K562 (cell line): ENCODE data around the gene GNB5. TPM values are rescaled to one million over a fixed set of nuclear protein-coding genes. Genes with fewer than 3 reads are reported as not detected.

Source experiments
- CHCHD3 ChIP-seq: fragments of 250-450 bp; sonication (Bioruptor Pico); IDR thresholded peaks from 2 replicates; pipeline ENCODE4 v2.1.2; 2022; ENCODE audit warnings: mild to moderate bottlenecking
- CLOCK ChIP-seq: fragments of 250-450 bp; sonication (Bioruptor Pico); IDR thresholded peaks from 2 replicates; pipeline ENCODE4 v1.4.0; 2020; ENCODE audit warnings: mild to moderate bottlenecking, moderate library complexity, borderline replicate concordance
- FOXA3 ChIP-seq, 2 experiments: fragments of 450-650 bp in 1 of 2; sonication (generic) in 1 of 2; formaldehyde crosslinking; IDR thresholded peaks in 1 of 2; conservative IDR thresholded peaks in 1 of 2; 2 replicates each; pipeline versions ENCODE4 v1.4.0 to v1.8.0; 2020 to 2022; ENCODE audit warnings: mild to moderate bottlenecking in 2 of 2, missing genetic modification reagents in 1 of 2
- KDM4B ChIP-seq, 2 experiments: fragments of 450-650 bp in 1 of 2; sonication (generic) in 1 of 2; IDR thresholded peaks; 2 replicates each; pipeline ENCODE4 v1.6.1; 2016 to 2017; ENCODE audit warnings: borderline replicate concordance in 2 of 2, antibody characterized with exemption in 1 of 2, low read depth in 1 of 2, mild to moderate bottlenecking in 1 of 2
- MCM2 ChIP-seq: fragments of 450-650 bp; IDR thresholded peaks from 2 replicates; pipeline ENCODE4 v1.6.1; 2017; ENCODE audit warnings: low read depth, mild to moderate bottlenecking
- MECOM ChIP-seq: fragments of 250-450 bp; sonication (Bioruptor Pico); IDR thresholded peaks from 2 replicates; pipeline ENCODE4 v1.8.0; 2022; ENCODE audit warnings: inconsistent platforms
- MYNN ChIP-seq, 2 experiments: sonication (generic); formaldehyde crosslinking in 1 of 2; IDR thresholded peaks; 2 replicates each; pipeline versions ENCODE4 v1.5.0 to v1.6.1; 2016 to 2020; ENCODE audit warnings: antibody characterized with exemption in 1 of 2, missing genetic modification reagents in 1 of 2
- OTX1 ChIP-seq: fragments of 450-650 bp; formaldehyde crosslinking; IDR thresholded peaks from 2 replicates; pipeline ENCODE4 v1.4.0; 2022; ENCODE audit warnings: mild to moderate bottlenecking
- SREBF1 ChIP-seq: fragments of 150-350 bp; IDR thresholded peaks from 2 replicates; pipeline ENCODE4 v1.6.1; 2014; ENCODE audit warnings: antibody characterized with exemption, low read depth, low read length, borderline replicate concordance
- STAT6 ChIP-seq: sonication (generic); formaldehyde crosslinking; IDR thresholded peaks from 2 replicates; pipeline ENCODE4 v1.8.1; 2023; ENCODE audit warnings: mild to moderate bottlenecking, missing genetic modification reagents
- TSHZ1 ChIP-seq: fragments of 250-450 bp; sonication (Bioruptor Pico); IDR thresholded peaks from 2 replicates; pipeline ENCODE4 v1.4.0; 2020; ENCODE audit warnings: mild to moderate bottlenecking, moderate library complexity
- ZNF146 ChIP-seq: IDR thresholded peaks from one replicate; pipeline ENCODE4 v1.6.1; 2018; ENCODE audit warnings: missing compliant biosample characterization; ENCODE audit not compliant: unreplicated experiment
- ZNF764 ChIP-seq: fragments of 250-450 bp; sonication (Bioruptor Pico); IDR thresholded peaks from 2 replicates; pipeline ENCODE4 v1.4.0; 2020; ENCODE audit warnings: low read depth, mild to moderate bottlenecking, moderate library complexity
- polyA plus RNA-seq, 8 experiments: library from polyadenylated mRNA; depleted of rRNA in 4 of 8; stranded (reverse) in 5 of 8; unstranded in 3 of 8; fragments of >200 nt; fragmentation: Nextera tagmentation in 2 of 8; fragmentation: Illumina TruSeq in 1 of 8; extraction: Ambion mirVana in 2 of 8; extraction: Trizol in 1 of 8; gene quantifications; 2 replicates each; pipeline versions ENCODE4 v1.2.1 to v1.2.3, GENCODE V29; 2011 to 2014; ENCODE audit warnings: inconsistent platforms in 1 of 8, missing spikeins in 1 of 8
- total RNA-seq, 7 experiments: library from RNA; depleted of rRNA in 6 of 7; stranded (reverse); fragments of >200 nt in 6 of 7; fragmentation: Illumina TruSeq in 2 of 7; extraction: Trizol in 2 of 7; gene quantifications; 2 replicates each; pipeline versions ENCODE4 v1.2.1 to v1.2.3, GENCODE V29; 2011 to 2021; ENCODE audit warnings: low replicate concordance in 1 of 7

Gene GNB5
- total and polyA plus RNA-seq, 9 of the 15 experiments (the other 6 are each of a cell fraction or from before 2014, with no cell fraction given): 0.11 to 2.1 (median 0.77) TPM

- TF ChIP-seq STAT6 (CRISPR knock-in tag) (no peak), SREBF1 (no peak), MCM2 (no peak), MYNN (IDR thresholded peaks at IDR 0.05) (no peak), MYNN (CRISPR knock-in tag; IDR thresholded peaks at IDR 0.05) (no peak), CLOCK (no peak), FOXA3 (CRISPR knock-in tag; conservative IDR thresholded peaks at IDR 0.05 in 1 of 2, IDR thresholded peaks at IDR 0.05 in 1 of 2) (no peak), ZNF764 (CRISPR knock-in tag) (no peak), TSHZ1 (CRISPR knock-in tag) (no peak), KDM4B (IDR thresholded peaks at IDR 0.05; ENCODE audit: borderline replicate concordance in 2 of 2, low read depth in 1 of 2) (no peak), MECOM (CRISPR knock-in tag) (no peak), ZNF146 (no peak), CHCHD3 (no peak), OTX1 (CRISPR knock-in tag) (0 out of 2 replicates have a peak, but pooled peaks have one; percentile 49)
Measured at GRCh38 chr15:52118969-52119749, 72.0 kb downstream of the GNB5 start (continued).
